Endothelial cell of umbilical vein (primary cell): ENCODE results near the gene AK5. TPM values are rescaled to one million over a fixed set of nuclear protein-coding genes. Genes with fewer than 3 reads are reported as not detected.

ENCODE experiments used
- BruUV-seq: library from RNA; stranded (reverse); fragments of 400-500 nt; replicated peaks from 2 replicates; lab custom pipeline; 2021; lab: Mats Ljungman, UMichigan
- CTCF ChIA-PET: fragments of 300-600, 350-600 bp; sonication (Branson Sonifier 250); formaldehyde crosslinking; loops from one replicate; lab custom pipeline; 2021; ENCODE audit warnings: antibody characterized with exemption, inconsistent platforms; lab: Charles Lee
- POLR2A ChIA-PET: fragments of 300-600, 350-600 bp; sonication (Branson Sonifier 250); formaldehyde crosslinking; loops from one replicate; lab custom pipeline; 2021; ENCODE audit warnings: antibody characterized with exemption, inconsistent platforms; lab: Charles Lee
- DNase-seq: peaks from one replicate; pipeline ENCODE4 v3.0.0-alpha.2; 2011; ENCODE audit warnings: low read depth, low spot score
- FAIRE-seq: peaks from 2 replicates; lab custom pipeline; 2011; peaks lifted over from hg19 to GRCh38; lab: Jason Lieb, UNC
- H2AFZ ChIP-seq: 2 replicates; pipeline ENCODE4 v1.6.0; 2012; ENCODE audit warnings: low read depth, low read length, control low read depth, inconsistent platforms
- H3K27ac ChIP-seq: 2 replicates; pipeline ENCODE4 v1.5.1; 2011; ENCODE audit warnings: low read depth, mild to moderate bottlenecking, control low read depth, low read length, moderate library complexity; ENCODE audit not compliant: insufficient read depth
- H3K27me3 ChIP-seq, 2 experiments: 2 replicates each; pipeline versions ENCODE4 v1.6.0 to v1.6.1; 2011; ENCODE audit warnings: low read length in 2 of 2, mixed read lengths in 1 of 2; ENCODE audit not compliant: control insufficient read depth in 2 of 2, insufficient read depth in 2 of 2
- H3K36me3 ChIP-seq, 2 experiments: 2 replicates in 1 of 2; 3 replicates in 1 of 2; pipeline ENCODE4 v1.5.1; 2011; ENCODE audit warnings: low read length in 2 of 2, mild to moderate bottlenecking in 1 of 2, moderate library complexity in 1 of 2; ENCODE audit not compliant: control insufficient read depth in 2 of 2, insufficient read depth in 2 of 2; ENCODE audit errors: extremely low read depth in 1 of 2
- H3K4me1 ChIP-seq: 3 replicates; pipeline ENCODE4 v1.5.1; 2011; ENCODE audit warnings: mild to moderate bottlenecking, low read length; ENCODE audit not compliant: control insufficient read depth, insufficient read depth; ENCODE audit errors: extremely low read depth
- H3K4me2 ChIP-seq: 2 replicates; pipeline ENCODE4 v1.6.1; 2011; ENCODE audit warnings: low read length, control low read depth, mixed read lengths; ENCODE audit not compliant: insufficient read depth
- H3K4me3 ChIP-seq, 3 experiments: fragments of 200-600 bp in 1 of 3; sonication (generic), shearing (Covaris generic) in 1 of 3; replicated peaks in 1 of 3; 2 replicates each; pipeline ENCODE4 v1.5.1; 2011 to 2016; ENCODE audit warnings: control low read depth in 3 of 3, low read length in 3 of 3, mild to moderate bottlenecking in 2 of 3, inconsistent platforms in 1 of 3, low read depth in 1 of 3, moderate library complexity in 1 of 3; ENCODE audit not compliant: insufficient read depth in 1 of 3
- H3K79me2 ChIP-seq: 2 replicates; pipeline ENCODE4 v1.6.0; 2012; ENCODE audit warnings: low read length, inconsistent platforms; ENCODE audit not compliant: control insufficient read depth, insufficient read depth
- H3K9ac ChIP-seq: replicated peaks from 2 replicates; pipeline ENCODE3; 2011; ENCODE audit warnings: low read length, control low read depth; ENCODE audit not compliant: insufficient read depth; ENCODE audit errors: extremely low read depth
- H3K9me1 ChIP-seq: replicated peaks from 3 replicates; pipeline ENCODE4 v1.6.0; 2011; ENCODE audit warnings: mild to moderate bottlenecking, low read length; ENCODE audit not compliant: control insufficient read depth, insufficient read depth; ENCODE audit errors: extremely low read depth
- H3K9me3 ChIP-seq: replicated peaks from 2 replicates; pipeline ENCODE4 v1.5.1; 2012; ENCODE audit warnings: low read length, inconsistent platforms; ENCODE audit not compliant: control insufficient read depth, insufficient read depth
- H4K20me1 ChIP-seq: replicated peaks from 2 replicates; pipeline ENCODE3; 2011; ENCODE audit warnings: mild to moderate bottlenecking, low read length; ENCODE audit not compliant: control insufficient read depth, insufficient read depth; ENCODE audit errors: extremely low read depth
- CTCF ChIP-seq, 2 donors: IDR thresholded peaks; 1 replicate in 1 of 2; 2 replicates in 1 of 2; pipeline ENCODE4 v1.5.1; 2011; ENCODE audit warnings: low read length in 2 of 2, mild to moderate bottlenecking in 2 of 2, moderate library complexity in 2 of 2, control low read depth in 1 of 2, inconsistent platforms in 1 of 2, low read depth in 1 of 2; ENCODE audit not compliant: insufficient read depth in 1 of 2; ENCODE audit errors: extremely low read depth in 1 of 2
- EZH2 ChIP-seq: IDR thresholded peaks from 2 replicates; pipeline ENCODE4 v1.6.1; 2012; ENCODE audit warnings: borderline replicate concordance, low read depth, mild to moderate bottlenecking, moderate library complexity, low read length, inconsistent platforms; ENCODE audit not compliant: severe bottlenecking
- FOS ChIP-seq: IDR thresholded peaks from 2 replicates; pipeline ENCODE4 v1.6.1; 2011; ENCODE audit warnings: mild to moderate bottlenecking, low read length, moderate library complexity, borderline replicate concordance; ENCODE audit not compliant: insufficient read depth
- GATA2 ChIP-seq: IDR thresholded peaks from 2 replicates; pipeline ENCODE4 v1.7.0; 2011; ENCODE audit warnings: low read depth, mild to moderate bottlenecking, moderate library complexity, mixed read lengths, low read length; ENCODE audit not compliant: insufficient read length, insufficient read depth
- JUN ChIP-seq: IDR thresholded peaks from 2 replicates; pipeline ENCODE4 v1.6.1; 2011; ENCODE audit warnings: borderline replicate concordance, low read depth; ENCODE audit not compliant: insufficient read length, insufficient read depth
- MAX ChIP-seq: IDR thresholded peaks from 2 replicates; pipeline ENCODE4 v1.6.1; 2011; ENCODE audit not compliant: insufficient read depth, insufficient read length
- MYC ChIP-seq: IDR thresholded peaks from one replicate; pipeline ENCODE4 v1.6.1; 2011; ENCODE audit warnings: mild to moderate bottlenecking, low read depth, low read length
- POLR2A ChIP-seq: IDR thresholded peaks from 2 replicates; pipeline ENCODE4 v1.6.1; 2012; ENCODE audit warnings: low read depth, mild to moderate bottlenecking, control low read depth, low read length
- POLR2AphosphoS5 ChIP-seq: IDR thresholded peaks from 2 replicates; pipeline ENCODE4 v1.6.1; 2012; ENCODE audit warnings: low read depth, mild to moderate bottlenecking, control low read depth, low read length, moderate library complexity; ENCODE audit not compliant: insufficient read depth
- dilution Hi-C: fragments of 300-500 bp; cut with MboI; formaldehyde crosslinking; loops from one replicate; pipeline ENCODE4 v1.15.0; 2019; ENCODE audit warnings: low sequenced_read_pairs; ENCODE audit not compliant: extremely low pct_ligation_motif_present
- intact Hi-C: fragments of 100-400 bp; cut with micrococcal nuclease; formaldehyde crosslinking; loops from one replicate; pipeline ENCODE4 v1.10.0; 2022
- polyA plus RNA-seq, 4 experiments: library from polyadenylated mRNA; depleted of rRNA in 3 of 4; stranded (reverse) in 3 of 4; unstranded in 1 of 4; fragments of >200 nt; gene quantifications; 2 replicates each; pipeline versions ENCODE4 v1.2.1 to v1.2.3, GENCODE V29; 2011 to 2012; ENCODE audit warnings: missing spikeins in 1 of 4
- total RNA-seq: library from RNA; stranded (reverse); gene quantifications from 2 replicates; pipeline ENCODE4 v1.2.3, GENCODE V29; 2021

The AK5 gene
- total and polyA plus RNA-seq, 2 donors (not counting 3 experiments of a cell fraction or from before 2014, with no cell fraction given): 5.0 to 7.5 TPM

- H4K20me1 ChIP-seq: no peaks in the 10 kb centered on the region
- dilution Hi-C loops: no loop called here
- no peaks in the 10 kb centered on the region for H3K9me3 ChIP-seq
- no peak for DNase-seq
- no peaks in the 10 kb centered on the region for H3K79me2 ChIP-seq
- intact Hi-C loops: no loop called here
- H3K36me3 ChIP-seq: no peaks in the 10 kb centered on the region
- no peak for TF ChIP-seq EZH2
- no peak for TF ChIP-seq MAX
- no peak for TF ChIP-seq CTCF (IDR thresholded peaks at IDR 0.05; ENCODE audit: extremely low read depth in 1 of 2, insufficient read depth in 1 of 2, low read depth in 1 of 2, low read length in 2 of 2)
- no peak for TF ChIP-seq MYC
- no peak for TF ChIP-seq GATA2
- TF ChIP-seq POLR2AphosphoS5: no peak
- no peak for TF ChIP-seq JUN
- TF ChIP-seq FOS: no peak
- no peak for TF ChIP-seq POLR2A
- H3K27me3 ChIP-seq: no peaks in the 10 kb centered on the region
- H3K4me1 ChIP-seq: no peaks in the 10 kb centered on the region
- H3K9ac ChIP-seq: no peak overlapping the region
- H3K9me1 ChIP-seq: no peaks in the 10 kb centered on the region
- CTCF ChIA-PET: interaction anchor here (0.5 kb wide), 1 partner anchor 68 kb away, joined by 3 read pairs; no protein-coding TSS in a partner anchor
- no TSS peak for BruUV-seq
- H3K4me2 ChIP-seq: no peak overlapping the region
- H2AFZ ChIP-seq: no peak overlapping the region
- no peak overlapping the region for H3K27ac ChIP-seq
- no peak for FAIRE-seq
- POLR2A ChIA-PET: no interaction called here
- H3K4me3 ChIP-seq: no peak overlapping the region
These were observed 88.9 kb downstream of the AK5 start for GRCh38 chr1:77370583-77371306.
